Endothelial cell of umbilical vein (primary cell): ENCODE data around the gene PAGR1. TPM values are rescaled to one million over a fixed set of nuclear protein-coding genes. Genes with fewer than 3 reads are reported as not detected.

ENCODE experiments used
- BruUV-seq: library from RNA; stranded (reverse); fragments of 400-500 nt; replicated peaks from 2 replicates; lab custom pipeline; 2021; lab: Mats Ljungman, UMichigan
- CTCF ChIA-PET: fragments of 300-600, 350-600 bp; sonication (Branson Sonifier 250); formaldehyde crosslinking; loops from one replicate; lab custom pipeline; 2021; ENCODE audit warnings: antibody characterized with exemption, inconsistent platforms; lab: Charles Lee
- POLR2A ChIA-PET: fragments of 300-600, 350-600 bp; sonication (Branson Sonifier 250); formaldehyde crosslinking; loops from one replicate; lab custom pipeline; 2021; ENCODE audit warnings: antibody characterized with exemption, inconsistent platforms; lab: Charles Lee
- DNase-seq: peaks from one replicate; pipeline ENCODE4 v3.0.0-alpha.2; 2011; ENCODE audit warnings: low read depth, low spot score
- FAIRE-seq: peaks from 2 replicates; lab custom pipeline; 2011; peaks lifted over from hg19 to GRCh38; lab: Jason Lieb, UNC
- H2AFZ ChIP-seq: 2 replicates; pipeline ENCODE4 v1.6.0; 2012; ENCODE audit warnings: low read depth, low read length, control low read depth, inconsistent platforms
- H3K27ac ChIP-seq: 2 replicates; pipeline ENCODE4 v1.5.1; 2011; ENCODE audit warnings: low read depth, mild to moderate bottlenecking, control low read depth, low read length, moderate library complexity; ENCODE audit not compliant: insufficient read depth
- H3K27me3 ChIP-seq, 2 experiments: 2 replicates each; pipeline versions ENCODE4 v1.6.0 to v1.6.1; 2011; ENCODE audit warnings: low read length in 2 of 2, mixed read lengths in 1 of 2; ENCODE audit not compliant: control insufficient read depth in 2 of 2, insufficient read depth in 2 of 2
- H3K36me3 ChIP-seq, 2 experiments: 2 replicates in 1 of 2; 3 replicates in 1 of 2; pipeline ENCODE4 v1.5.1; 2011; ENCODE audit warnings: low read length in 2 of 2, mild to moderate bottlenecking in 1 of 2, moderate library complexity in 1 of 2; ENCODE audit not compliant: control insufficient read depth in 2 of 2, insufficient read depth in 2 of 2; ENCODE audit errors: extremely low read depth in 1 of 2
- H3K4me1 ChIP-seq: 3 replicates; pipeline ENCODE4 v1.5.1; 2011; ENCODE audit warnings: mild to moderate bottlenecking, low read length; ENCODE audit not compliant: control insufficient read depth, insufficient read depth; ENCODE audit errors: extremely low read depth
- H3K4me2 ChIP-seq: 2 replicates; pipeline ENCODE4 v1.6.1; 2011; ENCODE audit warnings: low read length, control low read depth, mixed read lengths; ENCODE audit not compliant: insufficient read depth
- H3K4me3 ChIP-seq, 3 experiments: fragments of 200-600 bp in 1 of 3; sonication (generic), shearing (Covaris generic) in 1 of 3; replicated peaks in 1 of 3; 2 replicates each; pipeline ENCODE4 v1.5.1; 2011 to 2016; ENCODE audit warnings: control low read depth in 3 of 3, low read length in 3 of 3, mild to moderate bottlenecking in 2 of 3, inconsistent platforms in 1 of 3, low read depth in 1 of 3, moderate library complexity in 1 of 3; ENCODE audit not compliant: insufficient read depth in 1 of 3
- H3K79me2 ChIP-seq: 2 replicates; pipeline ENCODE4 v1.6.0; 2012; ENCODE audit warnings: low read length, inconsistent platforms; ENCODE audit not compliant: control insufficient read depth, insufficient read depth
- H3K9ac ChIP-seq: replicated peaks from 2 replicates; pipeline ENCODE3; 2011; ENCODE audit warnings: low read length, control low read depth; ENCODE audit not compliant: insufficient read depth; ENCODE audit errors: extremely low read depth
- H3K9me1 ChIP-seq: replicated peaks from 3 replicates; pipeline ENCODE4 v1.6.0; 2011; ENCODE audit warnings: mild to moderate bottlenecking, low read length; ENCODE audit not compliant: control insufficient read depth, insufficient read depth; ENCODE audit errors: extremely low read depth
- H3K9me3 ChIP-seq: replicated peaks from 2 replicates; pipeline ENCODE4 v1.5.1; 2012; ENCODE audit warnings: low read length, inconsistent platforms; ENCODE audit not compliant: control insufficient read depth, insufficient read depth
- H4K20me1 ChIP-seq: replicated peaks from 2 replicates; pipeline ENCODE3; 2011; ENCODE audit warnings: mild to moderate bottlenecking, low read length; ENCODE audit not compliant: control insufficient read depth, insufficient read depth; ENCODE audit errors: extremely low read depth
- CTCF ChIP-seq, 2 donors: IDR thresholded peaks; 1 replicate in 1 of 2; 2 replicates in 1 of 2; pipeline ENCODE4 v1.5.1; 2011; ENCODE audit warnings: low read length in 2 of 2, mild to moderate bottlenecking in 2 of 2, moderate library complexity in 2 of 2, control low read depth in 1 of 2, inconsistent platforms in 1 of 2, low read depth in 1 of 2; ENCODE audit not compliant: insufficient read depth in 1 of 2; ENCODE audit errors: extremely low read depth in 1 of 2
- EZH2 ChIP-seq: IDR thresholded peaks from 2 replicates; pipeline ENCODE4 v1.6.1; 2012; ENCODE audit warnings: borderline replicate concordance, low read depth, mild to moderate bottlenecking, moderate library complexity, low read length, inconsistent platforms; ENCODE audit not compliant: severe bottlenecking
- FOS ChIP-seq: IDR thresholded peaks from 2 replicates; pipeline ENCODE4 v1.6.1; 2011; ENCODE audit warnings: mild to moderate bottlenecking, low read length, moderate library complexity, borderline replicate concordance; ENCODE audit not compliant: insufficient read depth
- GATA2 ChIP-seq: IDR thresholded peaks from 2 replicates; pipeline ENCODE4 v1.7.0; 2011; ENCODE audit warnings: low read depth, mild to moderate bottlenecking, moderate library complexity, mixed read lengths, low read length; ENCODE audit not compliant: insufficient read length, insufficient read depth
- JUN ChIP-seq: IDR thresholded peaks from 2 replicates; pipeline ENCODE4 v1.6.1; 2011; ENCODE audit warnings: borderline replicate concordance, low read depth; ENCODE audit not compliant: insufficient read length, insufficient read depth
- MAX ChIP-seq: IDR thresholded peaks from 2 replicates; pipeline ENCODE4 v1.6.1; 2011; ENCODE audit not compliant: insufficient read depth, insufficient read length
- MYC ChIP-seq: IDR thresholded peaks from one replicate; pipeline ENCODE4 v1.6.1; 2011; ENCODE audit warnings: mild to moderate bottlenecking, low read depth, low read length
- POLR2A ChIP-seq: IDR thresholded peaks from 2 replicates; pipeline ENCODE4 v1.6.1; 2012; ENCODE audit warnings: low read depth, mild to moderate bottlenecking, control low read depth, low read length
- POLR2AphosphoS5 ChIP-seq: IDR thresholded peaks from 2 replicates; pipeline ENCODE4 v1.6.1; 2012; ENCODE audit warnings: low read depth, mild to moderate bottlenecking, control low read depth, low read length, moderate library complexity; ENCODE audit not compliant: insufficient read depth
- dilution Hi-C: fragments of 300-500 bp; cut with MboI; formaldehyde crosslinking; loops from one replicate; pipeline ENCODE4 v1.15.0; 2019; ENCODE audit warnings: low sequenced_read_pairs; ENCODE audit not compliant: extremely low pct_ligation_motif_present
- intact Hi-C: fragments of 100-400 bp; cut with micrococcal nuclease; formaldehyde crosslinking; loops from one replicate; pipeline ENCODE4 v1.10.0; 2022
- polyA plus RNA-seq, 4 experiments: library from polyadenylated mRNA; depleted of rRNA in 3 of 4; stranded (reverse) in 3 of 4; unstranded in 1 of 4; fragments of >200 nt; gene quantifications; 2 replicates each; pipeline versions ENCODE4 v1.2.1 to v1.2.3, GENCODE V29; 2011 to 2012; ENCODE audit warnings: missing spikeins in 1 of 4
- total RNA-seq: library from RNA; stranded (reverse); gene quantifications from 2 replicates; pipeline ENCODE4 v1.2.3, GENCODE V29; 2021

PAGR1 gene
- total and polyA plus RNA-seq, 2 donors (not counting 3 experiments of a cell fraction or from before 2014, with no cell fraction given), result 15.9 to 26.3 TPM

DNA sequence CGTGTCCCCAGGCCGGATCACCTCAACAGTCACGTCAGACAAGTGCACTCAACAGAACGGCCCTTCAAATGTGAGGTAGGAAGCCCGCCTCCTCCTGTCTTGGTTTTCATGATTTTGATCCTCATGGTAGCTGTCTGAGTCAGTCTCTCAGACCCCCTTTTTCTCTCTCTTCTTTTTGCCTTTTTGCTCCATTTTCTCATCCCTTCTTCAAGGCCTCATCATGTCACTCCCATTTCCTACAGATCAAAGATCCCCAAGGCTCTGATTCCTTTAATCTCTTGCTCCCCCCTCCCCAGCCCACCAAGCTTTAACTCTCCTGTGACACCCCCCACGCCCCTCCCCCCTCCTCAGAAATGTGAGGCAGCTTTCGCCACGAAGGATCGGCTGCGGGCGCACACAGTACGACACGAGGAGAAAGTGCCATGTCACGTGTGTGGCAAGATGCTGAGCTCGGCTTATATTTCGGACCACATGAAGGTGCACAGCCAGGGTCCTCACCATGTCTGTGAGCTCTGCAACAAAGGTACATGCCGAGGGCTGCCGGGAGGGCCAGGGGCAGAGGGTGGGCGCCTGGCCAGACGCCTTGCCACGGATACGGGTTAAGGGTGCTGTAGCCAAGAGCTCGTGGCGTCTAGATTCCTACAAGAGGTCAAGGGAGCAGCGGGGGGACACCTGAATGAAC is 7.6 kb upstream of the PAGR1 start:
- intact Hi-C loops, result loop anchor here (1.0 to 5.0 kb wide), 4 partner anchors 40 to 213 kb away; partner anchors contain the start of gene TAOK2
- peaks cover 29% of the 10 kb centered on the region for H3K79me2 ChIP-seq
- peak overlapping the region; percentile 23 for H3K27ac ChIP-seq
- no peak overlapping the region for H2AFZ ChIP-seq
- POLR2A ChIA-PET, result interaction anchor here (1.0 to 1.5 kb wide), 3 partner anchors 18 to 44 kb away, joined by 3 to 4 read pairs (median 3); partner anchors contain the start of gene KIF22
- TF ChIP-seq GATA2 (no peak), POLR2AphosphoS5 (no peak), MYC (no peak), JUN (no peak), CTCF (IDR thresholded peaks at IDR 0.05; ENCODE audit: extremely low read depth in 1 of 2, insufficient read depth in 1 of 2, low read depth in 1 of 2, low read length in 2 of 2) (no peak), EZH2 (no peak), POLR2A (no peak), MAX (no peak), FOS (no peak)
- no TSS peak for BruUV-seq
- dilution Hi-C loops, result loop anchor here (10.0 kb wide), 1 partner anchor 186 kb away; the partner anchor contains the start of genes HIRIP3 and INO80E
- FAIRE-seq (no peak), DNase-seq (no peak)
- H3K27me3 ChIP-seq, result no peaks in the 10 kb centered on the region
- H3K4me2 ChIP-seq, result peak overlapping the region; percentile 71
- H3K9ac ChIP-seq, result peak overlapping the region; percentile 39
- H3K4me1 ChIP-seq, result peaks cover 46% of the 10 kb centered on the region
- peak overlapping the region; percentile 13 to 72 (median 62) for H3K4me3 ChIP-seq
- H4K20me1 ChIP-seq, result no peaks in the 10 kb centered on the region
- no peaks in the 10 kb centered on the region for H3K9me1 ChIP-seq
- H3K36me3 ChIP-seq, result peaks cover 2 to 14% of the 10 kb centered on the region in 2 experiments
- H3K9me3 ChIP-seq, result no peaks in the 10 kb centered on the region
- CTCF ChIA-PET, result interaction anchor here (0.5 to 3.7 kb wide), 33 partner anchors 8 to 345 kb away, joined by 3 to 163 read pairs (median 6); partner anchors contain the start of genes ALDOA, ASPHD1, CDIPT and KCTD13
